CD4-positive, alpha-beta T cell treated with Interleukin-15 for 1 hour (primary cell): ENCODE data around the gene P3H2.
A peak's percentile ranks its signal among the peaks of the same experiment; 100 is the strongest.
"Not testable (repeated sequence)": the region's sequence is repeated elsewhere in the genome, so short reads cannot be mapped to it uniquely, and the experiment has no call there.

Experiments used
- DNase-seq: peaks from one replicate; pipeline ENCODE4 v3.0.0-alpha.2; 2020

The P3H2 gene

DNA sequence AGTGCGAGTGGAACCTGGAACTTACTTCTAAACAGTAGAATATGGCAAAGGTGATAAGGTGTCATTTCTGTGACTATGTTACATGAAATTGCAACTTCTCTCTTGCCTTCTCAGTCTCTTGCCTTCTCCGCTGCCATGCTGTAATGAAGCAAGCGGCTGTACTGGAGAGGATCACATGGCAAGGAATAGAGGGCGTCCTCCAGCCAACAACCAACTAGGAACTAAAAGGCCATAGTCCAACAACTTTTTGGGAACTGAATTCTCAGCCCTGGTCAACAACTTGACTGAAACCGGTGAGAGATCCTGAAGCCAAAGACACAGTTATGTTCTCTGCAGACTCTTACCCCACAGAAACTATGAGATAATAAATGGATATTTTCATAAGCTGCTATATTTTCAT, 143.5 kb downstream of the P3H2 start:
- no peak for DNase-seq

DNA sequence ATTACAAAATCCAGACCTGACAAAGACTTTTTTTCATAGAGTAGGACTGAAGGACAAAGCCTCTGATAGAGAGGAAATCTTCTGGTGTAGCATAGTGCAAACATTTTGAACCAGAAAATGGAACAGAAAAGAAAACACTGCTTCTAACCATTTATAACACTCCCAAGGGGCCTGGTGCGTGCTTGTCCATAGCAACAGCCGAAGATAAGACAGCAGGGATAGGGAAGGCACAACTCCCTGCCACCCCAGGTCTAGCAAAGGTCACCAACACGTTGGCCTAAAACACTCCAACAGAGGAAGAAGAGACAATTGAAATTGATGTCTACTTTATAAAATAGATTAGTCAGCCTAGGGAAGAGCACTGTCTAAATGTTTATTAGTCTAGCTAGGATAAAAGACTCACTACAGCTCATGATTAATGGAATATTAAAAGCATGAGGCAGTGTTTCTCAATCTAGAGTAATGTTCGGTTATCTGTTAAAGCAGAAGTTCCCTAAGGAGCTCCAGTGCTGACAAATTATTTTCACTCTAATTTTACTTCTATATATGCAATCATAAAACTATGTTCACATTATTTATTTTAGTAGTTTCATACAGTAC, 145.2 kb downstream of the P3H2 start:
- DNase-seq: no peak

DNA sequence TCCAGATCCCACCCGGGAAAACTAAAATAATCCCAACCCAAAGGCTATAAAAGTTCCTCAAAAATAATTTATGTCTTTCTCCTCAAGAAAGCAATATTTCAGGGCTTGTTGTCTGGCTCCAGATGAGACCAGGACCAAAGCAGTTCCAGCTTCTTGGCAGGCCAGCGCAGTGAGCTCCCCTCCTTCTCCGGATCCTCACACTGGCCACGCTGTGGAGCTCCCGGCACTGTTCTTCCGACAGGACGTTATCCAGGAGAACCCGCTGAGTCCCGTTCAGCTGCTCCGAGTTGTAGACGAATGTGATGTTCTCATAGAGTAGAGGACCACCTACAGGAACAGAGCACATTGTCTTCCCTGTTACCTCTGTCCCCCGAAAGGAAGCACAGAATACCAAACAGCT, 146.3 kb downstream of the P3H2 start:
- DNase-seq: no peak

DNA sequence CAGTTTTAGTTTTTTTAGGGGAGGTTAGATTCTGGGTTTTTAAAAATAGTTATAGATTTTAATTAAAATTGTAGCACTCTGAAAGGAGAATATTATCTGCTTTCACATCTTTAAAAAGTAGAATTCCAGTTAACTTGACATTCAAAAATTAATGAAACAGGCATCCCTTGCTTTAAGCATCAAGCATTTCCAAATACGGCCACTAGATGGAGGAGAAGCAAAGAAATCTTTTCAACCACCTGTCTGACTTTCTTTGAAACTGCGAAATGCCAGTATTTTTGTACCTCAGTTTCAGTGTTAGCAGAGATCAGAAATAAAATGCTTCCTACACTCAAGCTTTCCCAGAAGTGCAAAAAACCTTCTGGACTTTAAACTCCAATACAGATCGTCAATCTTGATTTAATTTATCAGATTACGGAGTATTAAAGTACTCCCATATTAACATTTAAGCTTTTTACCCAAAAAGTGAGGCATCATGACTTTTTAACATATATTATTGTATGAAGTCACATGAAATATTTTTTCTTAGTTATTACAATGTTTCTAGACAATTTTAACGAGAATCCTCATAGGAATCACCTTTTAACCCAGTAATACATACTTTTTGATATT, 153.3 kb downstream of the P3H2 start:
- DNase-seq: no peak

DNA sequence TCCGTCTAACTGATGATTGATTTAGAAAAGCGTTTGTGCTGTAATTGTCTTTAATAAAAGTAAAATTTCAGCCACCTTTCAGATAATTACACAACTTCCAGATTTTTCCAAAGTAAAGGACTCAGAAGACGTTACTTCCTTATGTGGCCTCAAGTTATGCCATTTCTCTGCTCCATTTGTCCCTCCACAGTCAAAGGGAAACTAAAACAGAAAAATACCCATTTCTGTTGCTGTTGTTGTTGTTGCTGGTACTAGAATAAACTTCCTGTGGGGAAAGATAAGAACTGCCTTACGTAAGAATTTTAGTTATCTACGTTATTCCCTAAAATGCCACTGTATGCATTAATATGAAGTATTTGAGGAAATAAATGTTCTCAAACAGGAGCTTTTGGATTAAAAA, 153.9 kb downstream of the P3H2 start:
- no peak for DNase-seq

DNA sequence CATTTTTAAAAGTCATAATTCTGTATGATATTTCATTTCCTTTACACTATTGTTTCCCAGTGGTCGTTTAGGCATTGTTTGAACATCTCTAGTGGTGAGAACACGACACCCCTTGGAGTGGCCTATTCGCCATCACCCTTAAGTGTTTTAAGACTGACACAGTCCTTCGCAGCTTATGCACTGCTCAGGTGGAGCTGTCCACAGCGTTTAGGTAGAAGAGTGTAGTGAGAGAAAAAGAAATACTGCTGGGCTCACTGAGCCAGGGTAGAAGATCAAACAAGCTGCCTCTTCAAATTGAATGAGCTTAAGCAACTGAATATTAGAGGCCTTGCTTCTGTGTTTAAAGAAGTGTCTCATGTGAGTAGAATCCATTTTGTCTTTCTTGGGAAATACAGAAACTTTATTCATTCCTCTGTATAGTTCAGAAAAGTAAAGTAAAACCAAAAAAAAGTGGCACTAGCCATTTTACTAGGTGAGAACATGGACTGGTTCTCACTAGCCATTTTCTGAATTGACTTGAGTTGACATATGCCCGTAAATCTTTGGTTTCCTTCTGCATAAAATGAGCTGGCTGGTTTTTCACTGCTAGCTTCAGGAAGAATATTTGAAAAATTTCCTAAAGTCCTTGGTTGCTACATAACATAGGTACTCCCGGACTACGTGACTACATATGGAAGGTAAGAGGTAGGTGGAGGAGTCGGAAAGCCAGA, 155.9 kb downstream of the P3H2 start:
- no peak for DNase-seq

DNA sequence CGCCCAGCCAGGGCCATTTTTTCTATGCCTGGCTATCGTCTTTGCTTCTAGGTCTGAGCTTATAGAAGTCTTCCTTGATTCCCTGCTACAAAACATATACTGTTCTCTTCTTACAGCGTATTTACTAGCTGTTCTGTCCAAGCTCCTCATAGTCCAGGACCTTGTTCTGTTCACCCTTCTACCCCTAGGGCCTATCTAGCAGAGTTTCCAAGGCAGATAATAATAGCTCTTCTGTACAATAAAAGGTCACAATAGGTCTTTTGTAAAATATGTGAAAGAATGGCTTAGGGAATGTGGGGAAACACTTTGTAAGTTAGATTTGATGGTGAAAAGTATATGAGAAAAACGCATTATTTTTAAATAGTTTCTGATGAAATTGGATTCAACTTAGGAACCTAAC, 158.2 kb downstream of the P3H2 start:
- no peak for DNase-seq

DNA sequence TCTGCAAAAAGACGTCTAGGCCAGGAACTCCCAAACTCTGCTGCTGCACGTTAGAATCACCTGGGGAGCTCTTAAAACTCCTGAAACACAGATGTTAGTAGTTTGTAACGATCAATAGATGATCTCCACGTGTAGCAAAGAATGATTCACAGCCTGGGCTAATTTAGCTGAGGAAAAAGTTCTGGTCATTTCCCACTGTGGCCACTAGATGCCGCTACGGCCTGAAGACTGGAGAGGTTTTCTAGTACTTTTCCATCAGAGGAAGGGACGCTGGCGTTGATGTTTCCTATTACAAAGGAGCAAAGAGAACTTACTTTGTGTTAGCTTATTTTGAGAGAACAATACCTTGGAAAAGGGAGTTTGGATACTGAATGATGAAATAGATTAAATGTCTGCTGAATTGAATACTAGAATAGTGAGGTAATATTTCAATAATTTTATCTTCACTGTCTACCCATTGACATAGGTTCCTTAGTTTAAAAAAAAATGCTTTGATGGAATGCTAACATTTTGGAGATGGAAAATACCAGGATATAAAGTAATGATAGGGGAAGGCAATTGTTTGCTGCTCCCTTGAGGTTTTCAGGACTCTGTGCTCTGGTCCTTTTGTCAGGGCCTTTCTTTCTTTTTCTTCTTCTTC, 159.1 kb downstream of the P3H2 start:
- DNase-seq: peak; percentile 26

DNA sequence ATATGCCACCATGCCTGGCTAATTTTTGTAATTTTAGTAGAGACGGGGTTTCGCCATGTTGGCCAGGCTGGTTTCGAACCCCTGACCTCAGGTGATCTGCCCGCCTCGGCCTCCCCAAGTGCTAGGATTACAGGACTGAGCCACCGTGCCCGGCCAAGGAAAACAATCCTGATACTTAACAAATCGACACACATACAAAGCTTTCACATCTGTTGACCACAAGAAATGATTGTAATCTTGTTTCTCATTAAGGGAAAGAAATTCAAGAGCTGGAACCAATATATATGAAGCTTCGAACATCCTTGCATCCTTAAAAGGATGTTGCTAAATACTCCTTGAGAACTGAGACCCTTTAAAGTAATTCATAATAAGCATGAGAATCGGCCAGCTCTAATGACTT, 159.6 kb downstream of the P3H2 start:
- not testable (repeated sequence) for DNase-seq

DNA sequence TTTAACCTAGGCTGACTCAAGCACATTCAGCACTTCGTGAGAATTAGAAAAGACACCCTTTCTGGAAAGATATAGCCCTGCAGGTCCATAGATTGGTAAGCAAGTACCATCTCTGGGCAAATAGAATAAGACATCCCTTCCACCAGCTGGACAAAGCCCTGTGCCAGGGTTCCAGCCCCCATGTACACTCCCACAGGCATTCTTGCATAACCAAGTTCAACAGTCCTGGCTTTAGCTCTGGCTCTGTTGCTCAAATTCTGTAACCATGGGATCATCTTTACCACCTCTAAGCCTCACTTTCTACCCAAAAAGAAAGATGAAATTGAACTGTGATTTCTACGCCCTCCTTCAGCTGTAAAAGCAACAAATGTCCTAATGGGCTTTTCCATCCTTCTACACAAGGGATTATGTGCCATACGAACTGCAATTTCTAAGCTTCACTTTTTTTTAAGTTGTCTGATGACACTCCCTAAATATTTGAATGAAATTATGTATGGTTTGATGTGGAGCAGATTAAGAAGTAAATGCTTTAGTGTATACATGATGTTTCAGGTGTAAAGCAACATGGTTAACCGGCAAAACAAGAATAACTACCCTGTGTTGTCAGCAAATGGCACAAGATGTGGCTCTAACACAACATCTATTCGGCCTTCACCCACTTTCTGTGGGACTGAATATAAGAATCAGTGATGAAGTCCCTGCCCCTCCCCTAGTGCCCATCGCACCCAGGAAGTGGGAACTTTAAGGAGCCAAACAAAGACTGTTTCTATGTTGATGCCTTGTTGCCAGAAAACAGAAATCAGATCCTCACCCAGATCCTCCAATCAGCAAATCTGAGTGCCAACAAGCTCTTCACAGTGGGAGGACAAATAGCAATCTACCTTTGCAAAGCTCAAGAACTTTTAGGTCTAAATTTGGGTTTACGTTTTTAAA, 165.7 kb downstream of the P3H2 start:
- DNase-seq: no peak

DNA sequence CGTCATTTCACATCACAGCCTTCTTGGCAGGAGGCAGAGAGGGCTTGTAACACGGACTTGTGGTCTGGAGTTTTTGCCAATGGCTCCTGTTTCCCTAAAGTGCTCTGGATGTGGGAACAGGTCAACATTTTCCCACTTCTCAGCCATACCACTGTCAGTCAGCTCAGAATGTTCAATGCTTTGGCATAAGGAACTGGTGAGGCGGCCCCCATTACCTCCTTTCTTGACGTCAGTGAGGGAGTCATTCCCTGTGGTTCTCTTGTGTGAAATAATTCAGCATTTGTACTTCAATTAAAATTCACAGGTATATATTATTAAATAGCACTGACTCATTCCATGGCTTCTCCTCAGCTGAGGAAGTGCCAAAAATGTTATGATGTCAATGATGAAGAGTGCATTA, 167.1 kb downstream of the P3H2 start:
- no peak for DNase-seq

DNA sequence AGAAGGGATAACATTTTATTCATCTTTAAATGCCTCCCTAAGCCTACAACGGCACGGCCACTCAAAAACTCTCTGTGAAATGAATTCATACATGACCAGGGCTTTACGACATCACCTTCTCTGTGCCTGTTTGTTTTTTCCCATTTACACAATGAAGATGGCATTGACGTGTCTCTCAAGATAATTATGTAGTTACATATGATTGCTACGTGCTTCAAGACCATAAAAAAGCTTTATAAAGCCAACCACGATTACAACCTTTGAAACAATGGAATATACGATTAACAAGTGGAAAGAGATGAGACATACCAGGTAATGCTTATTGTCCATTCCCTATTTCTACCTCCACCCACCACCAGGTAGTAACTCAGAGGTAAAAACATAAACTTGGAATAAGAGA, 168.4 kb downstream of the P3H2 start:
- no peak for DNase-seq

DNA sequence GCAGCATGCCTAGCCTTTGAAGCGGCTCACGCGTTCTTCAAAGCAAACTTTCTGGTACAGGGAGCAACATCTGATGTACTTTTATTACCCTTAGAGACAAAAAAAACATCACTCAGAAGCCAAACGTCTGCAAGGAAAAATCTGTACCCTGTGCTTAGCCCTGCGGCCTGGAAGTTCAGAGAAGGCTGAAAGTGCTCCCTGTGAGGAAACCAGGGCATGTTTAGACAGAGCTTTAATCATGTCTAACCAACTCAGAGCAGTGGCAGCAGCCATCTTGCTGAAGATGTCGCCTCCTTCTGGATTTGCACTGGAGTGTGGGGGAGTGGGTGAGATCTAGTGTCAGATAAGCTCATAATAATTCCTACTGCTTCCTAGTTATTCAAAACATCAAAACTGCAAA, 170.4 kb downstream of the P3H2 start:
- no peak for DNase-seq

DNA sequence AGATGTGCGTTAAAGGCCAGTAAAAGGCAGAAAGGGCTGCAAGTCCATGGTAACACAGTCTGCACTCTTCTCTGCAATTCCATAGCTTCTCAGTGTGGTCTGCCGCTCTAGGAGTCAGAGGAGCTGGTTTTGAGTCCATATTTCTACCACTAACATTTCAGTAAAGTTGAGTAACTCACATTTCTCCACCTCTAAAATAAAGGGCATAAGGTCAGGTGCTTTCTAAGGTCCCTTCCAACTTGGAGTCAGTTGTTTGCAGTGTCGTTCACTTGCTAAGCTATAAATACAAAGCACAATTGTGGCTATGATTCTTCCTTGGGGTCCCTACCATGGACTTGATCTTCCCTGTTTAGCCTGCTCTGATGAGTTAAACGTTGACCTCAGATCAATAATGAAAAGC, 171.1 kb downstream of the P3H2 start:
- DNase-seq: no peak

DNA sequence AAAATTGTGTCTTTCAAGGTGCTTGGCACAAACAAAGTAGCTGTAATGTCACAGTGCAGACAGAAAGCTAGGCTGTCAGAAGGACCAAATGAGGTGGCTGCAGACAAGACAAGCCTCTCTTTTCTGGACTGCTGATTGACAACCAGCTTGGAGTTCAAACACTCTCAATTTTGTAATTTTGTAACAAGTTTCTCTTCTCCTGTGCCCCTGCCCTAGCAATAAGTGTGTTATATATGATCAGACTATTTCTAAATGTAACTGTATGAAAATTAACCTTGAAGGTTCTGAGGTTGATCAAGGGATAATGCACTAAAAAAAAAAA, 172.0 kb downstream of the P3H2 start:
- DNase-seq: no peak

DNA sequence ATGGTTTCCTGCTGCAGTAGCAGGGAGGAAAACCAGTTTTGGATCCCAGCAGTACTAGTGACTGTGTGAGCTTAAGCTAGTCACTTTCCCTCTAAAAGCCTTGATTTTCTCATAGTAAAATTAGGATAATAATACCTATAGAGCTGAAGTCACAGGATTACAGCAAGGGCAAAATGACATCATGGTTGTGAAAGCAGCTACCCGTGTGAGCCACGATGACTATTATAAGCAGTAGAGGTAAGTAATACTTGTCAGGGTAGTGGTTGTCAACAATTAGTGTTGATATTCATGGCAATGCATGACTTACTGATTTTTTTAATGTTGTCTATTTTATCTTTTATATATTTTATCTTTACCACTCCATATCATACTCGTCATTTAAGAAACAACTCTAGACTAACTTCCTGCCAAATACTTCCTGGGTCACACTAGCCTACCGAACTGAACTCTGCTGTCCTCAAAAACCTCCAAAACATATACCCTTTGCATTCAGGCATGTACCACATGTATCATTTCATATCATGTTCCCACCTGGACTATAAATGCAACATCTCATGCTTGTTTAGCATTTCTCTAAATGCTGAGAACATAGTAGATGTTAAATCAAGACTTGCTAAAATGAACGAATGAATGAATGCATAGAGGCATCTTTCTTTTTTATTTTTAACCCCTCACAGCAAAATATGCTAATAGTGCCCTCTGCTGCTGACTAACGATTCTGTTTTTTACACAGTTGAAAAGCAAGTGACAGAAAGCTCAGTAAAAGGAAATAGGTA, 172.6 kb downstream of the P3H2 start:
- DNase-seq: no peak

DNA sequence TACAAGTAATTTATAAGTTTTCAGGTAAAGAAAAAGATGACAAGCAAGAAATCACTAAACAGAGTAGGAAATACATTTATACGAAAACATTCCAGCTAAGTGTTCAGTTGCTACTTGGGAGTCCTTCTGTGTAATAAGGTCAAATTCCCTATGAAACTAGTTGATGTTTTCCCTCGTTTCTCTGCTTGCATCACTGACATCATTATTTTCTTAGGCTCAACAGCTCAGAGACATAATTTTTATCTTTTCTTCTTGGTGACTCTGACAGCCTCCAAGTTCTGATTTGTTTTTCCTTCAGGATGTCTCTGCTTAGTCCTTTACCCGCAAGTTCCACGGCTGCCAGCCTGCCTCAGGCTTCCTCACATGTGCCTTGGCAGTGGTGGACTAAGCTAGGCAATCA, 173.6 kb downstream of the P3H2 start:
- DNase-seq: no peak

DNA sequence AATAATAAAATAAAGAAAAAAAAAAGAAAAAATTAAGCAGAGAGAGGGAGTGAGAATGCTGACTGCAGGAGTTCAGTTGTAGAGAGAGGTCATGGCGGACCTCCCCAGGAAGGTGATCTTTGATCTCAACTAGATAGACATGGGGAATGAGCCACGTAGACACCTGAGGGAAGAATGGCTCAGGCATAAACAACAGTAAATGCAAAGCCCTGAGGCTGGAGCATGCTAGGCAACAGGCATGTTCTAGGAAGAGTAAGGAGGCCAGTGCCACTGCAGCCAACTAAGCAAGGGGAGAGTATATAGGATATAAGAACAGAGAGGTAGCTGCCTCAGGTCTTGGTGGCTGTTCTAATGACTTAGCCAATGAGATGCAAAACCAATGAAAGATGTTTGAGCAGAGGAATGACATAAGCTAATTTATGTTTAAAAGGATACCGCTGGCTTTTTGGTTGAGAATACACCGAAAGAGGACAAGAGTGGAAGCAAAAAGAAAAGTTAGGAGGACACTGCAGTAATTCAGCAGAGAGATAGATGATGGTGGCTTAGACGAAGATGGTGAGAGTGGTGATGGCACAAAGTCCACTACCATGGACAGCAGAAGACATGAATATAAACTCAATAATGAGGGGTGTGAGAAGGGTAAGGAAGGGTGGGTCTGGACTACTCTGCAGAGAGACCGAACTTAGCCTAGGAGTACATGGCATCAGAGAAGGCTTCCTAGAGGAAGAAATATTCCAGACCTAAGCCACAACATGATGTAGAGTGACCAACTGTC, 174.6 kb downstream of the P3H2 start:
- no peak for DNase-seq

DNA sequence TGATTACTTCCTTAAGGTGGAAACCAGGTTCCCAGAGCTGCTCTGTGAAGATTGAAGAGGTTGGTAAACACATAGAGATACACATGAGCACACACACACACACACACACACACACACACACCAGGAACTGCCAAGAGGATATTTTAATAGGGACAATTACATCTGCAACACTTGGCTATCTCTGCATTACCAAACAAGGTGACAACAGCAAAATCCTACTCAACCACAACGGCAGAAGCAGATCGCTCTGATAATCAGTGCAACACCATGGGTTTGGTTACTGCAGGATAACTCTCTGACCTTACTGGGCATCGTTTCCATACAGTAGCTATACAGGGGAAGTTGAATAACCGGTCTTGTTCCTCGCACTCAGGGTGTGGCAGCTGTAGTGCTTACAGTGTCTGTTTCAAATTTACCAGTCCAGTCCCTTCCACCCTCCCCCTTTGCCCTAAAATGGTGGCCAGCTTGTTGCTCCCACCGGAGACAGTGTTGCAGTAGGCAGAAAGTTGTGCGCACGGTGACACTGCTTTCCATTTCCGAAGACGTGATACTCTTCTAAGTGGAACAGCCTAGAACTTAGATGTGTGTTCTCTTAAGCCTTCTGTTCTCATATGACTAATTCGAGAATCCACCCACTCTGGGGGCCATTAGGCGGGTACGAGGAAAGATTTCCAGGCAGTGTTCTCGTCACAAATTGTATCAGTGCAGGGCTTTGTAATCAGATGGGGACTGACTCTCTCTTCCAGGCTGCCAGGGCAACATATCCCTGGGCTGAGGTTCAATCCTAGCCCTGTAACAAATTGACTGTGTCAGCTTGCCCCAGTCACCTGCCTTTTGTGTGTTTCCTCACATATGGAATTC, 176.2 kb downstream of the P3H2 start:
- no peak for DNase-seq

DNA sequence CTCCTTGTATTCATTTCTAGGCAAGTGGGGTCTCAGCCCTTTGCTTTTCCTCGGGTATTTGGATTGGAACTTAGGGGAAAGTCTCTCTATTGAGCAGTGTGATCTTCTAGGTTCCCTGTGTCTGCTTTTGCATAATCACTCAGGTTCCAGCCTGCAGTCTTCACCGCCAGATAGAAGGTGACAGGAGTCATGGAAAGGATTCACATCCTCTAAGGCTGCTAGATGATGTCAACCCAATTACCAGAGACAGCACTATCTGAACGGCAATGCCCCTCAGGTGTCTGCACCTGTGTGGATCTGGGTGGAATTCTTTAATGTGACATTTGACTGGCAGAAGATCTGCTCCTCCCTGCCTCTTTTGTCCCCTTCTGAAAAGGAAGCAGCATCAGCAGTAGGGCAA, 177.7 kb downstream of the P3H2 start:
- no peak for DNase-seq

DNA sequence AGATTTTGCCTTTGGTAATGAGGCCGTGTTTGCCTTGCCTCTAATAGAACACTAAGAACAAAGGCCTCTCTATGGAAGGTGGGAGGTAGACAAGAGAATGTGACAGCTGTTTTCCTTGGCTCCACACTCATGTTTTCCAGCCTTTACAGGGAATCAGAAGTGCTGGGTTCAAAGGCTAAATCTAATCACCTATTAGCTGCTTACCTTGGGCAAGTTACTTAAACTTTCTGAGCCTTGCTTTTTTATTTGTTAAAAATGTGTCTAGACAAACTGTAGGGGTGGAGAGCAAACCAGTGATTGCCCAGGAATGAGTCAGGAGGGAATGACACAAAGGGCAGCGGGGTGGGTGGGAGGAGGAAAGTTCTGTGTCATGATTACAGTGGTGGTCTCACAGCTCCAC, 179.0 kb downstream of the P3H2 start:
- DNase-seq: no peak
